ENCODE data around the gene CCT8L2. TPM values are rescaled to one million over a fixed set of nuclear protein-coding genes. Genes with fewer than 3 reads are reported as not detected.
"Not testable (repeated sequence)": the region's sequence is repeated elsewhere in the genome, so short reads cannot be mapped to it uniquely, and the experiment has no call there.

Gene CCT8L2, protein sequence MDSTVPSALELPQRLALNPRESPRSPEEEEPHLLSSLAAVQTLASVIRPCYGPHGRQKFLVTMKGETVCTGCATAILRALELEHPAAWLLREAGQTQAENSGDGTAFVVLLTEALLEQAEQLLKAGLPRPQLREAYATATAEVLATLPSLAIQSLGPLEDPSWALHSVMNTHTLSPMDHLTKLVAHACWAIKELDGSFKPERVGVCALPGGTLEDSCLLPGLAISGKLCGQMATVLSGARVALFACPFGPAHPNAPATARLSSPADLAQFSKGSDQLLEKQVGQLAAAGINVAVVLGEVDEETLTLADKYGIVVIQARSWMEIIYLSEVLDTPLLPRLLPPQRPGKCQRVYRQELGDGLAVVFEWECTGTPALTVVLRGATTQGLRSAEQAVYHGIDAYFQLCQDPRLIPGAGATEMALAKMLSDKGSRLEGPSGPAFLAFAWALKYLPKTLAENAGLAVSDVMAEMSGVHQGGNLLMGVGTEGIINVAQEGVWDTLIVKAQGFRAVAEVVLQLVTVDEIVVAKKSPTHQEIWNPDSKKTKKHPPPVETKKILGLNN
- not detected for polyA plus RNA-seq (2013, experiment 1 of 2)
- not detected for polyA plus RNA-seq (2013, experiment 2 of 2)

DNA sequence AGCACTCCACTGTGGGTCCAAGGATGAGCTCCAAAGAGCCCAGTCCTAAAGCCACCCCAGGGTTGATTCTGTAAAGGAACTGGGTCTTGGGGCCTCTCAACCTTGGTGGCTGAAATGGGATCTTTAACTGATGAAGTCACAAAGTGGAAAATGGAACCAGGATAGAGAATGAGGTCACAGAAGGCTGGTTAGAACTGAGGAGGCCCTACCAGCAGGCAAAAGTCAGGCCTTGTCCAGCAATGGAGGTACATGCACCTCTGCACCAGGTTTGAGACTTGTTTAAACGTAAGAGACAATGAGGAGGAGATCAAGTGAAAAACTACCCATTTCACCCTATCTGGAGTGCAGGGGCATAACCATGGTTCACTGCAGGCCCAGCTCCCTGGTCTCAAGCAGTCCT is at the start of gene CCT8L2:
Gene CCT8L2, minus strand, starts transcription at position 101 of the 400 bp plus-strand sequence. CDS start 260 bp downstream, outside the sequence.
- not testable (repeated sequence) for H3K36me3 ChIP-seq (replicated peaks in 1 of 2; ENCODE audit: control insufficient read depth in 2 of 2, insufficient read depth in 2 of 2, low read length in 2 of 2); H3K27ac ChIP-seq (replicated peaks; ENCODE audit: low read length); H2BK12ac ChIP-seq (ENCODE audit: low read length); H2AK5ac ChIP-seq (ENCODE audit: low read depth, low read length); H2BK5ac ChIP-seq (ENCODE audit: low read length); H3K14ac ChIP-seq (ENCODE audit: low read length); H3K4me1 ChIP-seq (ENCODE audit: control insufficient read depth in 2 of 2, insufficient read depth in 1 of 2, low read depth in 1 of 2, low read length in 2 of 2); H3K18ac ChIP-seq (ENCODE audit: low read length); H3K23ac ChIP-seq (ENCODE audit: low read depth, low read length, poor library complexity); H4K8ac ChIP-seq (ENCODE audit: low read depth, low read length); DNase-seq (ENCODE audit: low spot score); H2BK120ac ChIP-seq (ENCODE audit: low read depth, low read length); H2AFZ ChIP-seq (ENCODE audit: low read length); H4K91ac ChIP-seq (ENCODE audit: low read depth, low read length, poor library complexity); H2BK15ac ChIP-seq (ENCODE audit: low read length); H3K79me1 ChIP-seq (ENCODE audit: low read depth, low read length); H3K9ac ChIP-seq (ENCODE audit: low read depth, low read length, poor library complexity); H3K27me3 ChIP-seq (ENCODE audit: control insufficient read depth in 3 of 3, insufficient read depth in 3 of 3, low read depth in 1 of 3, low read length in 3 of 3); H3K4me2 ChIP-seq (ENCODE audit: insufficient read depth, low read length, poor library complexity, severe bottlenecking); H3K4ac ChIP-seq (ENCODE audit: low read length); H3K9me3 ChIP-seq (replicated peaks in 1 of 2; ENCODE audit: control insufficient read depth in 2 of 2, insufficient read depth in 1 of 2, low read depth in 1 of 2, low read length in 2 of 2); H3K4me3 ChIP-seq (ENCODE audit: low read length in 2 of 2)
- WGBS, 2 donors (ENCODE audit: extremely low coverage in 2 of 2, insufficient read length in 2 of 2, insufficient replicate concordance in 1 of 2), result no CpG with 5 or more reads among the region's 1 CpG

DNA sequence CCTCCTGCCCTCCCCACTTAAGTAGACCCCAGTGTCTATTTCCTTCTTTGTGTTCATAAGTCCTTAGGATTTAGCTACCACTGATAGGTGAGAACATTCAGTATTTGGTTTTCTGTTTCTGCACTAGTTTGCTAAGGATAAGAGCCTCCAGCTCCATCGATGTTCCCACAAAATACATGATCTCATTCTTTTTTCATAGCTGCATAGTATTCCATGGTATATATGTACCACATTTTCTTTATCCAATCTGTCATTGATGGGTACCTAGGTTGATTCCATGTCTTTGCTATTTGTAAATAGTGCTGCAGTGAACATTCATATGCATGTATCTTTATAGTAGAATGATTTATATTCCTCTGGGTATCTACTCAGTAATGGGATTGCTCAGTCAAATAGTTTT is 42.8 kb upstream of the CCT8L2 start:
- H3K4me1 ChIP-seq (ENCODE audit: control insufficient read depth in 2 of 2, insufficient read depth in 1 of 2, low read depth in 1 of 2, low read length in 2 of 2); H3K14ac ChIP-seq (ENCODE audit: low read length); DNase-seq (ENCODE audit: low spot score); H3K9ac ChIP-seq (ENCODE audit: low read depth, low read length, poor library complexity); H3K18ac ChIP-seq (ENCODE audit: low read length); H3K27ac ChIP-seq (replicated peaks; ENCODE audit: low read length); H3K27me3 ChIP-seq (ENCODE audit: control insufficient read depth in 3 of 3, insufficient read depth in 3 of 3, low read depth in 1 of 3, low read length in 3 of 3); H2AK5ac ChIP-seq (ENCODE audit: low read depth, low read length); H4K8ac ChIP-seq (ENCODE audit: low read depth, low read length); H3K4me2 ChIP-seq (ENCODE audit: insufficient read depth, low read length, poor library complexity, severe bottlenecking); H3K4ac ChIP-seq (ENCODE audit: low read length); H3K79me1 ChIP-seq (ENCODE audit: low read depth, low read length); H3K23ac ChIP-seq (ENCODE audit: low read depth, low read length, poor library complexity); H3K36me3 ChIP-seq (replicated peaks in 1 of 2; ENCODE audit: control insufficient read depth in 2 of 2, insufficient read depth in 2 of 2, low read length in 2 of 2); H2BK120ac ChIP-seq (ENCODE audit: low read depth, low read length); H2AFZ ChIP-seq (ENCODE audit: low read length); H2BK12ac ChIP-seq (ENCODE audit: low read length); H3K4me3 ChIP-seq (ENCODE audit: low read length in 2 of 2); H3K9me3 ChIP-seq (replicated peaks in 1 of 2; ENCODE audit: control insufficient read depth in 2 of 2, insufficient read depth in 1 of 2, low read depth in 1 of 2, low read length in 2 of 2); H4K91ac ChIP-seq (ENCODE audit: low read depth, low read length, poor library complexity); H2BK15ac ChIP-seq (ENCODE audit: low read length); H2BK5ac ChIP-seq (ENCODE audit: low read length): not testable (repeated sequence)
- WGBS, 2 donors (ENCODE audit: extremely low coverage in 2 of 2, insufficient read length in 2 of 2, insufficient replicate concordance in 1 of 2), result no CpG with 5 or more reads among the region's 1 CpG

DNA sequence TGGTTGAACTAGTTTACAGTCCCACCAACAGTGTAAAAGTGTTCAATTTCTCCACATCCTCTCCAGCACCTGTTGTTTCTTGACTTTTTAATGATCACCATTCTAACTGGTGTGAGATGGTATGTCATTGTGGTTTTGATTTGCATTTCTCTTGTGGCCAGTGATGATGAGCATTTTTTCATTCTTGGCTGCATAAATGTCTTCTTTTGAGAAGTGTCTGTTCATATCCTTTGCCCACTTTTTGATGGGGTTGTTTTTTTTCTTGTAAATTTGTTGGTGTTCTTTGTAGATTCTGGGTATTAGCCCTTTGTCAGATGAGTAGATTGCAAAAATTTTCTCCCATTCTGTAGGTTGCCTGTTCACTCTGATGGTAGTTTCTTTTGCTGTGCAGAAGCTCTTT is 41.5 kb upstream of the CCT8L2 start:
- not testable (repeated sequence) for DNase-seq (ENCODE audit: low spot score); H2BK5ac ChIP-seq (ENCODE audit: low read length); H3K9ac ChIP-seq (ENCODE audit: low read depth, low read length, poor library complexity); H2AFZ ChIP-seq (ENCODE audit: low read length); H3K4ac ChIP-seq (ENCODE audit: low read length); H2BK12ac ChIP-seq (ENCODE audit: low read length); H4K91ac ChIP-seq (ENCODE audit: low read depth, low read length, poor library complexity); H2AK5ac ChIP-seq (ENCODE audit: low read depth, low read length); H4K8ac ChIP-seq (ENCODE audit: low read depth, low read length); H3K27me3 ChIP-seq (ENCODE audit: control insufficient read depth in 3 of 3, insufficient read depth in 3 of 3, low read depth in 1 of 3, low read length in 3 of 3); H3K27ac ChIP-seq (replicated peaks; ENCODE audit: low read length); H2BK120ac ChIP-seq (ENCODE audit: low read depth, low read length); H3K14ac ChIP-seq (ENCODE audit: low read length); H3K9me3 ChIP-seq (replicated peaks in 1 of 2; ENCODE audit: control insufficient read depth in 2 of 2, insufficient read depth in 1 of 2, low read depth in 1 of 2, low read length in 2 of 2); H3K18ac ChIP-seq (ENCODE audit: low read length); H3K4me1 ChIP-seq (ENCODE audit: control insufficient read depth in 2 of 2, insufficient read depth in 1 of 2, low read depth in 1 of 2, low read length in 2 of 2); H3K4me2 ChIP-seq (ENCODE audit: insufficient read depth, low read length, poor library complexity, severe bottlenecking); H3K4me3 ChIP-seq (ENCODE audit: low read length in 2 of 2); H2BK15ac ChIP-seq (ENCODE audit: low read length); H3K23ac ChIP-seq (ENCODE audit: low read depth, low read length, poor library complexity); H3K36me3 ChIP-seq (replicated peaks in 1 of 2; ENCODE audit: control insufficient read depth in 2 of 2, insufficient read depth in 2 of 2, low read length in 2 of 2); H3K79me1 ChIP-seq (ENCODE audit: low read depth, low read length)

DNA sequence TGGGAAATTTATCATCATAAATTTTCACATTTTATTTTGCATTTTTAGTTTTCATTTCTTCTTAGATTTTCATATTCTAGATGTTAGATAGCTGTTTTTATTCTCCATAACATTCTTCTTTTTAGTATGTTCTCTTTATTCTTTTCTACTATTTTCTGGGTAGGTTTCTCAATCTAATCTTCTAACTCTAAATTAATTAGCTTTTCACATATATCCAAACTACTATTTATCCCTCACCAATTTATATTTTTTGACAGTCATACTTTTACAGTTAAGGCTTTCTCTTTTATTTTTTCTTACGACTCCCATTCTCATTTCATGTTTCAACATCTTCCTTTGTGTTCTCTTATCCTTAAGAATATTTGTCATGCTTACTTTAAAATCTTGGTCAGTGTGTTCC is 35.9 kb upstream of the CCT8L2 start:
- H3K4ac ChIP-seq (ENCODE audit: low read length); H4K91ac ChIP-seq (ENCODE audit: low read depth, low read length, poor library complexity); H3K14ac ChIP-seq (ENCODE audit: low read length); H3K36me3 ChIP-seq (replicated peaks in 1 of 2; ENCODE audit: control insufficient read depth in 2 of 2, insufficient read depth in 2 of 2, low read length in 2 of 2); H3K18ac ChIP-seq (ENCODE audit: low read length); H2BK12ac ChIP-seq (ENCODE audit: low read length); H2BK120ac ChIP-seq (ENCODE audit: low read depth, low read length); H3K4me1 ChIP-seq (ENCODE audit: control insufficient read depth in 2 of 2, insufficient read depth in 1 of 2, low read depth in 1 of 2, low read length in 2 of 2); DNase-seq (ENCODE audit: low spot score); H2AFZ ChIP-seq (ENCODE audit: low read length); H3K79me1 ChIP-seq (ENCODE audit: low read depth, low read length); H3K27ac ChIP-seq (replicated peaks; ENCODE audit: low read length); H3K27me3 ChIP-seq (ENCODE audit: control insufficient read depth in 3 of 3, insufficient read depth in 3 of 3, low read depth in 1 of 3, low read length in 3 of 3); H3K4me3 ChIP-seq (ENCODE audit: low read length in 2 of 2); H3K9ac ChIP-seq (ENCODE audit: low read depth, low read length, poor library complexity); H2AK5ac ChIP-seq (ENCODE audit: low read depth, low read length); H4K8ac ChIP-seq (ENCODE audit: low read depth, low read length); H3K9me3 ChIP-seq (replicated peaks in 1 of 2; ENCODE audit: control insufficient read depth in 2 of 2, insufficient read depth in 1 of 2, low read depth in 1 of 2, low read length in 2 of 2); H2BK5ac ChIP-seq (ENCODE audit: low read length); H2BK15ac ChIP-seq (ENCODE audit: low read length); H3K23ac ChIP-seq (ENCODE audit: low read depth, low read length, poor library complexity); H3K4me2 ChIP-seq (ENCODE audit: insufficient read depth, low read length, poor library complexity, severe bottlenecking): not testable (repeated sequence)
- WGBS, 2 donors (ENCODE audit: extremely low coverage in 2 of 2, insufficient read length in 2 of 2, insufficient replicate concordance in 1 of 2), result no CpG with 5 or more reads among the region's 1 CpG
